NCI-H748 (cell line): ENCODE measurements around the gene PLA2G4F.

Experiments
- DNase-seq: peaks from one replicate; lab custom pipeline; 2025; ENCODE audit not compliant: unreplicated experiment; lab: John Stamatoyannopoulos, UW

The PLA2G4F gene

GRCh38 chr15:42163947-42164550 lies 7.6 kb upstream of the PLA2G4F start:
- no peak for DNase-seq

- no peak for DNase-seq
Observed at GRCh38 chr15:42163291-42163690, 6.9 kb upstream of the PLA2G4F start.

- no peak for DNase-seq
Observed at GRCh38 chr15:42160136-42160535, 3.7 kb upstream of the PLA2G4F start.

GRCh38 chr15:42159381-42160015 lies 3.1 kb upstream of the PLA2G4F start:
- no peak for DNase-seq

- DNase-seq: no peak
Observed at GRCh38 chr15:42158941-42159340, 2.5 kb upstream of the PLA2G4F start.

- no peak for DNase-seq
Observed at GRCh38 chr15:42157981-42158765, 1.7 kb upstream of the PLA2G4F start.

- DNase-seq: no peak
Observed at GRCh38 chr15:42157381-42157780, 945 bp upstream of the PLA2G4F start.

GRCh38 chr15:42155546-42156242 lies 742 bp downstream of the PLA2G4F start:
- DNase-seq: no peak

- DNase-seq: no peak
Observed at GRCh38 chr15:42154956-42155355, 1.5 kb downstream of the PLA2G4F start.

GRCh38 chr15:42154212-42154941 lies 2.1 kb downstream of the PLA2G4F start:
- DNase-seq: no peak

- DNase-seq: no peak
Observed at GRCh38 chr15:42153874-42154211, 2.6 kb downstream of the PLA2G4F start.

- no peak for DNase-seq
Observed at GRCh38 chr15:42152921-42153698, 3.3 kb downstream of the PLA2G4F start.

GRCh38 chr15:42152196-42152920 lies 4.1 kb downstream of the PLA2G4F start:
- no peak for DNase-seq

- no peak for DNase-seq
Observed at GRCh38 chr15:42151736-42152135, 4.7 kb downstream of the PLA2G4F start.

GRCh38 chr15:42151141-42151561 lies 5.3 kb downstream of the PLA2G4F start:
- no peak for DNase-seq

- no peak for DNase-seq
Observed at GRCh38 chr15:42150219-42150970, 6.0 kb downstream of the PLA2G4F start.

GRCh38 chr15:42149493-42150218 lies 6.8 kb downstream of the PLA2G4F start:
- no peak for DNase-seq

GRCh38 chr15:42148808-42149492 lies 7.5 kb downstream of the PLA2G4F start:
- no peak for DNase-seq
